HCT116 (cell line): ENCODE measurements around the gene MAOA. TPM values are rescaled to one million over a fixed set of nuclear protein-coding genes. Genes with fewer than 3 reads are reported as not detected.

ENCODE experiments used
- ATAC-seq: fragments of 200-7000 bp; cut with Tn5 transposase; 2 replicates; pipeline ENCODE4 v1.9.1; 2020; ENCODE audit warnings: mild to moderate bottlenecking, moderate library complexity
- BruUV-seq: library from RNA; stranded (reverse); fragments of 400-500 nt; replicated peaks from 2 replicates; lab custom pipeline; 2021; lab: Mats Ljungman, UMichigan
- CTCF ChIA-PET: fragments of 300-600 bp; sonication (Branson Sonifier 250); formaldehyde crosslinking; loops from one replicate; lab custom pipeline; 2021; ENCODE audit warnings: antibody characterized with exemption; lab: Charles Lee
- POLR2A ChIA-PET: fragments of 300-600, 350-600 bp; sonication (Branson Sonifier 250); formaldehyde crosslinking; loops from one replicate; lab custom pipeline; 2021; ENCODE audit warnings: antibody characterized with exemption; lab: Charles Lee
- RAD21 ChIA-PET, 2 experiments: fragments of 300-600 bp; sonication (Branson Sonifier 250); formaldehyde crosslinking; loops; one replicate each; lab custom pipeline; 2023; ENCODE audit warnings: low total read pairs in 2 of 2; ENCODE audit not compliant: uncharacterized antibody in 2 of 2, unreplicated experiment in 2 of 2, low non-redundant PET in 1 of 2; lab: Charles Lee
- DNase-seq: peaks from one replicate; pipeline ENCODE4 v3.0.0-alpha.2; 2010; ENCODE audit warnings: low read depth, low spot score
- H2AFZ ChIP-seq: fragments of 200-600 bp; shearing (Covaris generic), sonication (generic); 2 replicates; pipeline ENCODE4 v1.6.1; 2017; ENCODE audit warnings: low read depth, mixed run types, mixed read lengths, antibody characterized with exemption, low read length; ENCODE audit not compliant: poor library complexity, severe bottlenecking
- H3K27ac ChIP-seq: 2 replicates; pipeline ENCODE4 v1.5.1; 2012; ENCODE audit warnings: low read depth, low read length
- H3K27me3 ChIP-seq: fragments of 200-600 bp; sonication (generic); 2 replicates; pipeline ENCODE4 v1.6.1; 2016; ENCODE audit warnings: mixed run types, low read length, mixed read lengths; ENCODE audit not compliant: insufficient read depth
- H3K36me3 ChIP-seq, 2 experiments: fragments of 200-500 bp in 1 of 2; fragments of 200-600 bp in 1 of 2; sonication (Bioruptor generic) in 1 of 2; sonication (generic) in 1 of 2; 2 replicates each; pipeline versions ENCODE4 v1.5.1 to v1.6.1; 2014 to 2016; ENCODE audit warnings: low read length in 2 of 2, inconsistent platforms in 1 of 2, mixed read lengths in 1 of 2, mixed run types in 1 of 2; ENCODE audit not compliant: insufficient read depth in 2 of 2, control insufficient read depth in 1 of 2
- H3K4me1 ChIP-seq, 2 experiments: fragments of 200-600 bp in 1 of 2; sonication (generic) in 1 of 2; 2 replicates each; pipeline versions ENCODE4 v1.5.1 to v1.6.1; 2012 to 2017; ENCODE audit warnings: low read length in 2 of 2, inconsistent platforms in 1 of 2, mild to moderate bottlenecking in 1 of 2, mixed read lengths in 1 of 2, mixed run types in 1 of 2, moderate library complexity in 1 of 2; ENCODE audit not compliant: insufficient read depth in 2 of 2, control insufficient read depth in 1 of 2
- H3K4me2 ChIP-seq: fragments of 200-600 bp; sonication (generic); 2 replicates; pipeline ENCODE4 v1.6.1; 2017; ENCODE audit warnings: mixed run types, low read length, mixed read lengths
- H3K4me3 ChIP-seq, 2 experiments: fragments of 200-600 bp in 1 of 2; sonication (generic) in 1 of 2; replicated peaks in 1 of 2; 2 replicates each; pipeline ENCODE4 v1.5.1; 2011 to 2016; ENCODE audit warnings: low read length in 2 of 2, control low read depth in 1 of 2, low read depth in 1 of 2, mild to moderate bottlenecking in 1 of 2, mixed read lengths in 1 of 2, mixed run types in 1 of 2
- H3K79me2 ChIP-seq: fragments of 200-600 bp; sonication (generic); 2 replicates; pipeline ENCODE4 v1.6.1; 2017; ENCODE audit warnings: mild to moderate bottlenecking, mixed run types, low read length, moderate library complexity, mixed read lengths; ENCODE audit not compliant: insufficient read depth
- H3K9ac ChIP-seq: fragments of 200-600 bp; sonication (generic); 2 replicates; pipeline ENCODE4 v1.6.1; 2016; ENCODE audit warnings: low read length, mixed read lengths
- H3K9me2 ChIP-seq: fragments of 200-600 bp; sonication (generic), shearing (Covaris generic); 2 replicates; pipeline ENCODE4 v1.6.1; 2017; ENCODE audit warnings: mixed run types, mild to moderate bottlenecking, moderate library complexity; ENCODE audit not compliant: insufficient read depth
- H3K9me3 ChIP-seq, 2 experiments: fragments of 200-500 bp in 1 of 2; fragments of 200-600 bp in 1 of 2; sonication (Bioruptor generic) in 1 of 2; sonication (generic) in 1 of 2; 2 replicates each; pipeline ENCODE4 v1.6.1; 2014 to 2017; ENCODE audit warnings: low read length in 2 of 2, mixed read lengths in 2 of 2, inconsistent platforms in 1 of 2, low read depth in 1 of 2, mild to moderate bottlenecking in 1 of 2, mixed run types in 1 of 2, moderate library complexity in 1 of 2; ENCODE audit not compliant: control insufficient read depth in 1 of 2, insufficient read depth in 1 of 2
- H4K20me1 ChIP-seq: fragments of 200-600 bp; sonication (generic), shearing (Covaris generic); 2 replicates; pipeline ENCODE4 v1.6.1; 2017; ENCODE audit warnings: mixed run types, mild to moderate bottlenecking, moderate library complexity; ENCODE audit not compliant: insufficient read depth
- ATF3 ChIP-seq: IDR thresholded peaks from 2 replicates; pipeline ENCODE4 v1.6.1; 2012
- CBX3 ChIP-seq: IDR thresholded peaks from 2 replicates; pipeline ENCODE4 v1.6.1; 2012; ENCODE audit warnings: low read depth
- CEBPB ChIP-seq: IDR thresholded peaks from 2 replicates; pipeline ENCODE4 v1.6.1; 2012; ENCODE audit warnings: low read depth
- ELF1 ChIP-seq: IDR thresholded peaks from 2 replicates; pipeline ENCODE4 v1.6.1; 2012; ENCODE audit warnings: low read depth, borderline replicate concordance
- EZH2 ChIP-seq: fragments of 200-600 bp; sonication (generic); IDR thresholded peaks from 2 replicates; pipeline ENCODE4 v1.6.1; 2017; ENCODE audit warnings: antibody characterized with exemption, mixed run types
- EZH2phosphoT487 ChIP-seq: fragments of 200-600 bp; IDR thresholded peaks from 2 replicates; pipeline ENCODE4 v1.6.1; 2018; ENCODE audit warnings: antibody characterized with exemption, borderline replicate concordance
- JUND ChIP-seq: IDR thresholded peaks from 2 replicates; pipeline ENCODE4 v1.6.1; 2012
- POLR2A ChIP-seq: IDR thresholded peaks from 2 replicates; pipeline ENCODE4 v1.7.0; 2011; ENCODE audit warnings: borderline replicate concordance; ENCODE audit not compliant: insufficient read depth, insufficient read length; ENCODE audit errors: extremely low read depth
- SIN3A ChIP-seq: IDR thresholded peaks from 2 replicates; pipeline ENCODE4 v1.6.1; 2012; ENCODE audit warnings: low read depth
- SP1 ChIP-seq: IDR thresholded peaks from 2 replicates; pipeline ENCODE4 v1.6.1; 2012; ENCODE audit warnings: low read depth
- TCF7L2 ChIP-seq: IDR thresholded peaks from 2 replicates; pipeline ENCODE4 v1.7.0; 2011; ENCODE audit warnings: borderline replicate concordance, inconsistent platforms; ENCODE audit not compliant: insufficient read depth, insufficient read length; ENCODE audit errors: extremely low read depth
- YY1 ChIP-seq: IDR thresholded peaks from 2 replicates; pipeline ENCODE4 v1.6.1; 2011; ENCODE audit warnings: low read length, low read depth, moderate library complexity, mild to moderate bottlenecking; ENCODE audit not compliant: insufficient replicate concordance; ENCODE audit errors: extremely low read depth
- ZNF274 ChIP-seq: fragments of 200-500 bp; sonication (Bioruptor generic); IDR thresholded peaks from 2 replicates; pipeline ENCODE4 v1.6.1; 2014; ENCODE audit warnings: mild to moderate bottlenecking, low read depth, low read length, inconsistent platforms
- intact Hi-C: fragments of 100-400 bp; cut with micrococcal nuclease; formaldehyde crosslinking; loops from 2 replicates; pipeline ENCODE4 v1.10.0; 2022
- total RNA-seq: library from RNA; stranded (reverse); gene quantifications from one replicate; pipeline ENCODE4 v1.2.1, GENCODE V29; 2021; ENCODE audit not compliant: unreplicated experiment
- TF ChIP-seq, protein P1 (sequence below), 3 experiments: fragments of 200-600 bp in 1 of 3; sonication (generic) in 1 of 3; IDR thresholded peaks in 2 of 3; conservative IDR thresholded peaks in 1 of 3; 2 replicates each; pipeline ENCODE4 v1.5.1; 2012 to 2017; ENCODE audit warnings: low read depth in 2 of 3, low read length in 2 of 3, antibody characterized with exemption in 1 of 3, borderline replicate concordance in 1 of 3, control low read depth in 1 of 3, mild to moderate bottlenecking in 1 of 3, mixed read lengths in 1 of 3, mixed run types in 1 of 3, moderate library complexity in 1 of 3; ENCODE audit not compliant: insufficient read depth in 1 of 3
- TF ChIP-seq, protein P2 (sequence below): IDR thresholded peaks from 2 replicates; pipeline ENCODE4 v1.6.1; 2012; ENCODE audit warnings: low read depth

The MAOA gene
- total RNA-seq, 1 experiment from 2014 or later = 13.6 TPM

- Histone ChIP-seq H3K79me2 (no peaks in the 10 kb centered on the region), H2AFZ (no peak overlapping the region), H3K27ac (no peak overlapping the region), H3K36me3 (no peaks in the 10 kb centered on the region), H3K27me3 (no peaks in the 10 kb centered on the region), H4K20me1 (no peaks in the 10 kb centered on the region), H3K4me1 (no peaks in the 10 kb centered on the region), H3K4me3 (no peak overlapping the region), H3K9ac (no peak overlapping the region), H3K4me2 (no peak overlapping the region), H3K9me3 (no peaks in the 10 kb centered on the region), H3K9me2 (no peaks in the 10 kb centered on the region)
- ATAC-seq (no peak), DNase-seq (no peak)
- intact Hi-C loops = no loop called here
- POLR2A ChIA-PET = no interaction called here
- no peak for TF ChIP-seq EZH2phosphoT487
- TF ChIP-seq, protein P1, sequence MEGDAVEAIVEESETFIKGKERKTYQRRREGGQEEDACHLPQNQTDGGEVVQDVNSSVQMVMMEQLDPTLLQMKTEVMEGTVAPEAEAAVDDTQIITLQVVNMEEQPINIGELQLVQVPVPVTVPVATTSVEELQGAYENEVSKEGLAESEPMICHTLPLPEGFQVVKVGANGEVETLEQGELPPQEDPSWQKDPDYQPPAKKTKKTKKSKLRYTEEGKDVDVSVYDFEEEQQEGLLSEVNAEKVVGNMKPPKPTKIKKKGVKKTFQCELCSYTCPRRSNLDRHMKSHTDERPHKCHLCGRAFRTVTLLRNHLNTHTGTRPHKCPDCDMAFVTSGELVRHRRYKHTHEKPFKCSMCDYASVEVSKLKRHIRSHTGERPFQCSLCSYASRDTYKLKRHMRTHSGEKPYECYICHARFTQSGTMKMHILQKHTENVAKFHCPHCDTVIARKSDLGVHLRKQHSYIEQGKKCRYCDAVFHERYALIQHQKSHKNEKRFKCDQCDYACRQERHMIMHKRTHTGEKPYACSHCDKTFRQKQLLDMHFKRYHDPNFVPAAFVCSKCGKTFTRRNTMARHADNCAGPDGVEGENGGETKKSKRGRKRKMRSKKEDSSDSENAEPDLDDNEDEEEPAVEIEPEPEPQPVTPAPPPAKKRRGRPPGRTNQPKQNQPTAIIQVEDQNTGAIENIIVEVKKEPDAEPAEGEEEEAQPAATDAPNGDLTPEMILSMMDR (IDR thresholded peaks at IDR 0.05 in 2 of 3, conservative IDR thresholded peaks at IDR 0.05 in 1 of 3; ENCODE audit: borderline replicate concordance in 1 of 3, insufficient read depth in 1 of 3, low read depth in 2 of 3, low read length in 2 of 3) = no peak
- TF ChIP-seq SIN3A = no peak
- no peak for TF ChIP-seq EZH2
- no peak for TF ChIP-seq JUND
- no peak for TF ChIP-seq ELF1
- no peak for TF ChIP-seq YY1
- no peak for TF ChIP-seq TCF7L2
- no peak for TF ChIP-seq POLR2A
- no peak for TF ChIP-seq ZNF274
- TF ChIP-seq, protein P2, sequence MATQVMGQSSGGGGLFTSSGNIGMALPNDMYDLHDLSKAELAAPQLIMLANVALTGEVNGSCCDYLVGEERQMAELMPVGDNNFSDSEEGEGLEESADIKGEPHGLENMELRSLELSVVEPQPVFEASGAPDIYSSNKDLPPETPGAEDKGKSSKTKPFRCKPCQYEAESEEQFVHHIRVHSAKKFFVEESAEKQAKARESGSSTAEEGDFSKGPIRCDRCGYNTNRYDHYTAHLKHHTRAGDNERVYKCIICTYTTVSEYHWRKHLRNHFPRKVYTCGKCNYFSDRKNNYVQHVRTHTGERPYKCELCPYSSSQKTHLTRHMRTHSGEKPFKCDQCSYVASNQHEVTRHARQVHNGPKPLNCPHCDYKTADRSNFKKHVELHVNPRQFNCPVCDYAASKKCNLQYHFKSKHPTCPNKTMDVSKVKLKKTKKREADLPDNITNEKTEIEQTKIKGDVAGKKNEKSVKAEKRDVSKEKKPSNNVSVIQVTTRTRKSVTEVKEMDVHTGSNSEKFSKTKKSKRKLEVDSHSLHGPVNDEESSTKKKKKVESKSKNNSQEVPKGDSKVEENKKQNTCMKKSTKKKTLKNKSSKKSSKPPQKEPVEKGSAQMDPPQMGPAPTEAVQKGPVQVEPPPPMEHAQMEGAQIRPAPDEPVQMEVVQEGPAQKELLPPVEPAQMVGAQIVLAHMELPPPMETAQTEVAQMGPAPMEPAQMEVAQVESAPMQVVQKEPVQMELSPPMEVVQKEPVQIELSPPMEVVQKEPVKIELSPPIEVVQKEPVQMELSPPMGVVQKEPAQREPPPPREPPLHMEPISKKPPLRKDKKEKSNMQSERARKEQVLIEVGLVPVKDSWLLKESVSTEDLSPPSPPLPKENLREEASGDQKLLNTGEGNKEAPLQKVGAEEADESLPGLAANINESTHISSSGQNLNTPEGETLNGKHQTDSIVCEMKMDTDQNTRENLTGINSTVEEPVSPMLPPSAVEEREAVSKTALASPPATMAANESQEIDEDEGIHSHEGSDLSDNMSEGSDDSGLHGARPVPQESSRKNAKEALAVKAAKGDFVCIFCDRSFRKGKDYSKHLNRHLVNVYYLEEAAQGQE = no peak
- no peak for TF ChIP-seq CBX3
- TF ChIP-seq CEBPB = no peak
- no peak for TF ChIP-seq ATF3
- TF ChIP-seq SP1 = no peak
- RAD21 ChIA-PET = no interaction called here
- CTCF ChIA-PET = no interaction called here
- BruUV-seq = no TSS peak
Measured at GRCh38 chrX:43663173-43663572, 7.1 kb downstream of the MAOA start.
